Sigmoid colon (tissue), 4 donors: ENCODE results near the gene WDR75.

ENCODE experiments used
- EP300 ChIP-seq, 4 donors: sonication (generic); formaldehyde crosslinking; IDR thresholded peaks; one replicate each; pipeline ENCODE4 v1.6.1; 2017; ENCODE audit warnings: antibody characterized with exemption in 4 of 4
- POLR2A ChIP-seq, 2 donors: fragments of 450-650 bp; IDR thresholded peaks; one replicate each; pipeline ENCODE4 v1.6.1; 2016; ENCODE audit warnings: antibody characterized with exemption in 2 of 2, mild to moderate bottlenecking in 2 of 2, moderate library complexity in 2 of 2
- POLR2AphosphoS5 ChIP-seq, 4 donors: sonication (generic); formaldehyde crosslinking; IDR thresholded peaks; one replicate each; pipeline ENCODE4 v1.6.1; 2017; ENCODE audit warnings: antibody characterized with exemption in 4 of 4
- TF ChIP-seq, protein P1 (sequence below), 4 experiments: fragments of 450-650 bp in 3 of 4; fragments of 200-600 bp in 1 of 4; IDR thresholded peaks; one replicate each; pipeline ENCODE4 v1.5.1; 2016 to 2019; ENCODE audit warnings: antibody characterized with exemption in 4 of 4, mild to moderate bottlenecking in 3 of 4, moderate library complexity in 2 of 4

DNA sequence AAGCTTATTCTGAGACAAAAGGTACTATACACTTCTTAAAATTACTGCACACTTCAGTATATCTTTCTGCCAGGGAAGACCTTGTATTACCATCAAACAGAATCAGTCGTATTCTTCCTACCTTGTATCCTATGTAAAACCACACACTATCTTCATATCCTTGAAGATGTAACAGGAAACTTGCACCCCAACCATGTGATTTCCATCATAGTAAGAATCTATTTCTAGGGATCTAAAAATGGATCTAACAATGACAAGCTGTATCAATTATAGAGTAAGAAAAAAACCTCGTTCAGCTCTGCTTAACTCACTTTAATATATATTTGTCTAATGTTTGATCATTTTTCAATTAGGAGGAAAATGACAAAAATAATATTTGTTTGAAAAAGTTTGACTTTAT lies 60.2 kb downstream of the WDR75 start:
- no peak for TF ChIP-seq POLR2AphosphoS5 (IDR thresholded peaks at IDR 0.05)
- TF ChIP-seq, protein P1, sequence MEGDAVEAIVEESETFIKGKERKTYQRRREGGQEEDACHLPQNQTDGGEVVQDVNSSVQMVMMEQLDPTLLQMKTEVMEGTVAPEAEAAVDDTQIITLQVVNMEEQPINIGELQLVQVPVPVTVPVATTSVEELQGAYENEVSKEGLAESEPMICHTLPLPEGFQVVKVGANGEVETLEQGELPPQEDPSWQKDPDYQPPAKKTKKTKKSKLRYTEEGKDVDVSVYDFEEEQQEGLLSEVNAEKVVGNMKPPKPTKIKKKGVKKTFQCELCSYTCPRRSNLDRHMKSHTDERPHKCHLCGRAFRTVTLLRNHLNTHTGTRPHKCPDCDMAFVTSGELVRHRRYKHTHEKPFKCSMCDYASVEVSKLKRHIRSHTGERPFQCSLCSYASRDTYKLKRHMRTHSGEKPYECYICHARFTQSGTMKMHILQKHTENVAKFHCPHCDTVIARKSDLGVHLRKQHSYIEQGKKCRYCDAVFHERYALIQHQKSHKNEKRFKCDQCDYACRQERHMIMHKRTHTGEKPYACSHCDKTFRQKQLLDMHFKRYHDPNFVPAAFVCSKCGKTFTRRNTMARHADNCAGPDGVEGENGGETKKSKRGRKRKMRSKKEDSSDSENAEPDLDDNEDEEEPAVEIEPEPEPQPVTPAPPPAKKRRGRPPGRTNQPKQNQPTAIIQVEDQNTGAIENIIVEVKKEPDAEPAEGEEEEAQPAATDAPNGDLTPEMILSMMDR (IDR thresholded peaks at IDR 0.05), result no peak
- TF ChIP-seq POLR2A (IDR thresholded peaks at IDR 0.05), result no peak
- TF ChIP-seq EP300 (IDR thresholded peaks at IDR 0.05), result no peak
